H1 (cell line): Measurements from ENCODE around the gene GAS2L1. TPM values are rescaled to one million over a fixed set of nuclear protein-coding genes. Genes with fewer than 3 reads are reported as not detected.

Source experiments
- CTCF ChIA-PET: fragments of 300-600 bp; sonication (Branson Sonifier 250); formaldehyde crosslinking; loops from one replicate; lab custom pipeline; 2021; ENCODE audit not compliant: partially characterized antibody; lab: Charles Lee
- POLR2A ChIA-PET: fragments of 300-600 bp; sonication (Branson Sonifier 250); formaldehyde crosslinking; loops from one replicate; lab custom pipeline; 2021; ENCODE audit warnings: inconsistent platforms; ENCODE audit not compliant: partially characterized antibody; lab: Charles Lee
- DNase-seq, 2 experiments: peaks; one replicate each; pipeline versions ENCODE4 v3.0.0 to v3.0.0-alpha.2; 2010 to 2022; ENCODE audit warnings: low spot score in 2 of 2, low read depth in 1 of 2, mixed read lengths in 1 of 2
- FAIRE-seq: peaks from 2 replicates; lab custom pipeline; 2011; peaks lifted over from hg19 to GRCh38; lab: Jason Lieb, UNC
- H2AFZ ChIP-seq: 2 replicates; pipeline ENCODE4 v1.8.1; 2012; ENCODE audit warnings: low read length, inconsistent platforms
- H2AK5ac ChIP-seq: 2 replicates; pipeline ENCODE4 v1.6.1; 2013; ENCODE audit warnings: low read depth, low read length
- H2BK120ac ChIP-seq: replicated peaks from 2 replicates; pipeline ENCODE3; 2013; ENCODE audit warnings: low read depth, low read length, inconsistent platforms
- H2BK12ac ChIP-seq: 2 replicates; pipeline ENCODE4 v1.6.1; 2013; ENCODE audit warnings: low read depth, low read length
- H2BK15ac ChIP-seq: 2 replicates; pipeline ENCODE4 v1.6.1; 2013; ENCODE audit warnings: low read length
- H2BK20ac ChIP-seq: 2 replicates; pipeline ENCODE4 v1.6.1; 2013; ENCODE audit warnings: low read length
- H2BK5ac ChIP-seq: 2 replicates; pipeline ENCODE4 v1.6.1; 2013; ENCODE audit warnings: low read depth, low read length
- H3K14ac ChIP-seq: 2 replicates; pipeline ENCODE4 v1.6.1; 2013; ENCODE audit warnings: inconsistent platforms; ENCODE audit not compliant: insufficient read length
- H3K18ac ChIP-seq: 2 replicates; pipeline ENCODE4 v1.6.1; 2013; ENCODE audit warnings: low read length; ENCODE audit errors: extremely low read depth
- H3K23ac ChIP-seq: 2 replicates; pipeline ENCODE4 v1.6.1; 2013; ENCODE audit warnings: inconsistent platforms; ENCODE audit not compliant: insufficient read length
- H3K23me2 ChIP-seq: 2 replicates; pipeline ENCODE4 v1.6.1; 2013; ENCODE audit warnings: low read depth, low read length
- H3K27ac ChIP-seq: 2 replicates; pipeline ENCODE4 v1.6.1; 2011; ENCODE audit warnings: low read depth, low read length, inconsistent platforms
- H3K27me3 ChIP-seq, 4 experiments: replicated peaks in 1 of 4; 1 replicate in 1 of 4; 2 replicates in 3 of 4; pipeline versions ENCODE4 v1.6.1 to v1.8.1; 2011 to 2013; ENCODE audit warnings: low read length in 3 of 4, mild to moderate bottlenecking in 3 of 4, inconsistent platforms in 2 of 4, mixed read lengths in 2 of 4, moderate library complexity in 1 of 4; ENCODE audit not compliant: control insufficient read depth in 3 of 4, insufficient read depth in 3 of 4; ENCODE audit errors: extremely low read depth in 1 of 4
- H3K36me3 ChIP-seq, 4 experiments: 2 replicates each; pipeline versions ENCODE4 v1.6.1 to v1.8.1; 2011 to 2013; ENCODE audit warnings: mild to moderate bottlenecking in 4 of 4, low read length in 3 of 4, moderate library complexity in 2 of 4, control low read depth in 1 of 4, inconsistent platforms in 1 of 4; ENCODE audit not compliant: insufficient read depth in 4 of 4, control insufficient read depth in 2 of 4
- H3K4ac ChIP-seq: replicated peaks from 2 replicates; pipeline ENCODE3; 2013; ENCODE audit warnings: low read length, low read depth, mixed read lengths, inconsistent platforms; ENCODE audit not compliant: insufficient read length
- H3K4me1 ChIP-seq, 4 experiments: replicated peaks in 1 of 4; 1 replicate in 1 of 4; 2 replicates in 3 of 4; pipeline versions ENCODE4 v1.6.1 to v1.8.1; 2011 to 2013; ENCODE audit warnings: low read length in 3 of 4, inconsistent platforms in 2 of 4, mixed read lengths in 1 of 4; ENCODE audit not compliant: insufficient read depth in 4 of 4, control insufficient read depth in 3 of 4
- H3K4me2 ChIP-seq, 2 experiments: 2 replicates each; pipeline versions ENCODE4 v1.6.1 to v1.8.1; 2011 to 2013; ENCODE audit warnings: low read depth in 2 of 2, low read length in 2 of 2, control low read depth in 1 of 2, inconsistent platforms in 1 of 2, mild to moderate bottlenecking in 1 of 2; ENCODE audit not compliant: insufficient read depth in 1 of 2
- H3K4me3 ChIP-seq, 4 experiments: fragments of 200-600, 300-600 bp in 1 of 4; sonication (generic), shearing (Covaris generic), sonication (Bioruptor Twin) in 1 of 4; 2 replicates each; pipeline versions ENCODE4 v1.5.1 to v1.8.1; 2011 to 2016; ENCODE audit warnings: low read length in 4 of 4, low read depth in 3 of 4, control low read depth in 2 of 4, inconsistent platforms in 2 of 4, mild to moderate bottlenecking in 2 of 4, mixed read lengths in 1 of 4, moderate library complexity in 1 of 4; ENCODE audit not compliant: insufficient read depth in 2 of 4; ENCODE audit errors: extremely low read depth in 1 of 4
- H3K56ac ChIP-seq: replicated peaks from 2 replicates; pipeline ENCODE3; 2013; ENCODE audit warnings: low read depth, mild to moderate bottlenecking, mixed read lengths, low read length, inconsistent platforms; ENCODE audit not compliant: insufficient read length
- H3K79me1 ChIP-seq: 2 replicates; pipeline ENCODE4 v1.6.1; 2013; ENCODE audit warnings: low read depth, low read length, control low read depth
- H3K79me2 ChIP-seq, 2 experiments: 2 replicates each; pipeline versions ENCODE4 v1.6.1 to v1.8.1; 2012 to 2013; ENCODE audit warnings: low read length in 2 of 2, mild to moderate bottlenecking in 2 of 2, inconsistent platforms in 1 of 2; ENCODE audit not compliant: insufficient read depth in 2 of 2, control insufficient read depth in 1 of 2
- H3K9ac ChIP-seq, 4 experiments: replicated peaks in 1 of 4; 1 replicate in 1 of 4; 2 replicates in 3 of 4; pipeline versions ENCODE4 v1.6.1 to v1.8.1; 2011 to 2013; ENCODE audit warnings: low read depth in 3 of 4, low read length in 3 of 4, control low read depth in 2 of 4, mild to moderate bottlenecking in 2 of 4, moderate library complexity in 2 of 4, inconsistent platforms in 1 of 4; ENCODE audit errors: extremely low read depth in 1 of 4
- H3K9me3 ChIP-seq, 2 experiments: 2 replicates each; pipeline versions ENCODE4 v1.6.1 to v1.8.1; 2012 to 2013; ENCODE audit warnings: mild to moderate bottlenecking in 2 of 2, moderate library complexity in 2 of 2, control low read depth in 1 of 2, inconsistent platforms in 1 of 2, low read depth in 1 of 2, low read length in 1 of 2, mixed read lengths in 1 of 2; ENCODE audit not compliant: insufficient read depth in 2 of 2
- H4K20me1 ChIP-seq, 2 experiments: replicated peaks in 1 of 2; 2 replicates each; pipeline versions ENCODE3 to v1.8.1; 2011 to 2013; ENCODE audit warnings: inconsistent platforms in 2 of 2, low read length in 2 of 2, mild to moderate bottlenecking in 1 of 2; ENCODE audit not compliant: insufficient read depth in 2 of 2, control insufficient read depth in 1 of 2
- H4K5ac ChIP-seq: 2 replicates; pipeline ENCODE4 v1.6.1; 2013; ENCODE audit warnings: low read length, low read depth, mixed read lengths, inconsistent platforms; ENCODE audit not compliant: insufficient read length
- H4K8ac ChIP-seq: 2 replicates; pipeline ENCODE4 v1.8.0; 2013; ENCODE audit warnings: mild to moderate bottlenecking, moderate library complexity, low read length, inconsistent platforms; ENCODE audit not compliant: insufficient read depth; ENCODE audit errors: extremely low read depth
- H4K91ac ChIP-seq: replicated peaks from 2 replicates; pipeline ENCODE3; 2013; ENCODE audit warnings: low read length, mixed read lengths, inconsistent platforms; ENCODE audit not compliant: insufficient read length
- CBX5 ChIP-seq: fragments of 300-800, 300-1000 bp; sonication (generic); IDR thresholded peaks from 2 replicates; pipeline ENCODE4 v1.7.1; 2016; ENCODE audit warnings: antibody characterized with exemption, low read length, low read depth
- CHD1 ChIP-seq: IDR thresholded peaks from 2 replicates; pipeline ENCODE4 v1.6.1; 2012; ENCODE audit warnings: low read depth, low read length, improper control_type of control experiment
- E2F6 ChIP-seq: IDR thresholded peaks from 2 replicates; pipeline ENCODE4 v1.6.1; 2012; ENCODE audit warnings: inconsistent platforms
- NRF1 ChIP-seq: IDR thresholded peaks from 2 replicates; pipeline ENCODE4 v1.6.1; 2011; ENCODE audit warnings: mild to moderate bottlenecking, low read depth, low read length, improper control_type of control experiment
- PHF8 ChIP-seq: fragments of 200-600 bp; sonication (generic); conservative IDR thresholded peaks from 2 replicates; pipeline ENCODE4 v1.7.1; 2012; ENCODE audit warnings: low read depth, mild to moderate bottlenecking, inconsistent platforms, low read length, moderate library complexity
- POLR2A ChIP-seq, 2 experiments: IDR thresholded peaks; 1 replicate in 1 of 2; 2 replicates in 1 of 2; pipeline ENCODE4 v1.6.1; 2011; ENCODE audit warnings: low read depth in 2 of 2, low read length in 2 of 2, mild to moderate bottlenecking in 2 of 2; ENCODE audit errors: control extremely low read depth in 1 of 2
- SIRT6 ChIP-seq: IDR thresholded peaks from one replicate; pipeline ENCODE4 v1.7.1; 2012; ENCODE audit warnings: low read length, inconsistent platforms
- SP1 ChIP-seq: IDR thresholded peaks from 2 replicates; pipeline ENCODE4 v1.6.1; 2011; ENCODE audit warnings: low read depth, low read length
- SRF ChIP-seq: IDR thresholded peaks from 2 replicates; pipeline ENCODE4 v1.6.1; 2011; ENCODE audit warnings: mild to moderate bottlenecking, low read depth, low read length, moderate library complexity
- TBP ChIP-seq: IDR thresholded peaks from 2 replicates; pipeline ENCODE4 v1.6.1; 2011; ENCODE audit warnings: low read depth, low read length, improper control_type of control experiment
- WGBS, 2 experiments: shearing (Covaris generic) in 1 of 2; methylation state at CpG; one replicate each; pipeline versions ENCODE4 v1.1.6 to v1.1.7; 2013 to 2015; ENCODE audit warnings: low lambda C conversion rate in 2 of 2, mixed read lengths in 2 of 2, inconsistent platforms in 1 of 2, low coverage in 1 of 2, missing lambda C conversion rate in 1 of 2; ENCODE audit not compliant: insufficient replicate concordance in 2 of 2, insufficient coverage in 1 of 2, insufficient read length in 1 of 2; ENCODE audit errors: extremely low coverage in 1 of 2, missing lambda C conversion rate in 1 of 2; 5-methylcytosine and 5-hydroxymethylcytosine counted together
- polyA plus RNA-seq, 7 experiments: library from polyadenylated mRNA; depleted of rRNA in 3 of 7; stranded (reverse) in 5 of 7; unstranded in 2 of 7; fragments of >200 nt in 5 of 7; fragments of 200-250 nt in 2 of 7; gene quantifications; 1 replicate in 5 of 7; 2 replicates in 1 of 7; 4 replicates in 1 of 7; pipeline versions ENCODE4 v1.2.1 to v1.2.3, GENCODE V29; 2011 to 2013; ENCODE audit warnings: missing spikeins in 2 of 7, mixed read lengths in 2 of 7
- total RNA-seq: library from RNA; stranded (reverse); fragmentation: NEBNext Ultra II Directional; extraction: Animal tissue kit (Norgen Biotek cat#: 25700); gene quantifications from 2 replicates; pipeline ENCODE4 v1.2.1, GENCODE V29; 2021

The GAS2L1 gene
- total and polyA plus RNA-seq, 2 of the 8 experiments (the other 6 are each of a cell fraction or from before 2014, with no cell fraction given), result 3.6 to 10.1 TPM

- POLR2A ChIA-PET, result interaction anchor here (1.4 to 20.1 kb wide), 4 partner anchors 9 to 28 kb away, joined by 3 to 436 read pairs (median 7); partner anchors contain the start of genes EWSR1 and RHBDD3
- no peak overlapping the region for H2BK5ac ChIP-seq
- DNase-seq (no peak), FAIRE-seq (no peak)
- H3K4me1 ChIP-seq, result no peaks in the 10 kb centered on the region
- peaks cover 15 to 18% of the 10 kb centered on the region in 2 experiments for H4K20me1 ChIP-seq
- H3K4me3 ChIP-seq, result no peak overlapping the region
- no peak overlapping the region for H2AK5ac ChIP-seq
- H3K27me3 ChIP-seq, result no peaks in the 10 kb centered on the region
- H3K4ac ChIP-seq, result no peak overlapping the region
- 84% methylated on average over 2 of the region's 2 CpGs; no CpG with 5 or more reads in 1 of the 2 experiments for WGBS, 2 experiments
- H4K5ac ChIP-seq, result no peak overlapping the region
- H2BK12ac ChIP-seq, result no peak overlapping the region
- peaks cover 2% of the 10 kb centered on the region; the same call in 1 of the 2 replicates for H3K79me1 ChIP-seq
- no peak overlapping the region for H3K4me2 ChIP-seq
- H4K91ac ChIP-seq, result no peak overlapping the region
- H3K9ac ChIP-seq, result no peak overlapping the region
- no peak overlapping the region for H3K27ac ChIP-seq
- H3K18ac ChIP-seq, result no peak overlapping the region
- no peaks in the 10 kb centered on the region for H3K23me2 ChIP-seq
- no peak overlapping the region for H2BK15ac ChIP-seq
- H3K56ac ChIP-seq, result no peak overlapping the region
- H3K14ac ChIP-seq, result no peak overlapping the region
- H3K23ac ChIP-seq, result no peak overlapping the region
- H3K36me3 ChIP-seq, result peaks cover 36 to 98% (median 71%) of the 10 kb centered on the region in 4 experiments
- H4K8ac ChIP-seq, result no peak overlapping the region
- H3K79me2 ChIP-seq, result peaks cover 2 to 58% of the 10 kb centered on the region in 2 experiments; a peak in 2 of 4 replicates
- no peak overlapping the region for H2BK20ac ChIP-seq
- H2AFZ ChIP-seq, result no peak overlapping the region
- H3K9me3 ChIP-seq, result no peaks in the 10 kb centered on the region
- H2BK120ac ChIP-seq, result no peak overlapping the region
- TF ChIP-seq CHD1 (no peak), PHF8 (no peak), CBX5 (no peak), SRF (no peak), SIRT6 (no peak), POLR2A (IDR thresholded peaks at IDR 0.05; ENCODE audit: control extremely low read depth in 1 of 2, low read depth in 2 of 2, low read length in 2 of 2) (no peak), NRF1 (no peak), SP1 (no peak), TBP (no peak), E2F6 (no peak)
- TF ChIP-seq, all 59 proteins: peak for 0
- CTCF ChIA-PET, result interaction anchor here (0.9 to 1.5 kb wide), 5 partner anchors 9 to 25 kb away, joined by 3 to 6 read pairs (median 4); no protein-coding TSS in a partner anchor
Observed at GRCh38 chr22:29288837-29289236, 17.6 kb upstream of the GAS2L1 start.
